ENCODE measurements around the gene SST.

- TF ChIP-seq POLR2A (IDR thresholded peaks at IDR 0.05), result no peak
- no peak for TF ChIP-seq CTCF (IDR thresholded peaks at IDR 0.05)
- TF ChIP-seq EP300 (IDR thresholded peaks at IDR 0.05), result no peak
- no peak for TF ChIP-seq POLR2AphosphoS5 (IDR thresholded peaks at IDR 0.05)
These were observed 15.8 kb upstream of the SST start for GRCh38 chr3:187685948-187686347.

All from sigmoid colon (tissue), 4 donors.